Lower lobe of right lung (tissue), 2 donors: ENCODE measurements around the gene CACNA1H. TPM values are rescaled to one million over a fixed set of nuclear protein-coding genes. Genes with fewer than 3 reads are reported as not detected.

Experiments
- ATAC-seq, 2 donors: fragments of 200-7000 bp; cut with Tn5 transposase; one replicate each; pipeline ENCODE4 v1.9.1; 2020 to 2022; ENCODE audit warnings: mild to moderate bottlenecking in 2 of 2, moderate library complexity in 2 of 2
- DNase-seq: peaks from one replicate; pipeline ENCODE4 v3.0.0-alpha.2; 2020
- H3K27ac ChIP-seq: fragments of 200-600 bp; one replicate; pipeline ENCODE4 v1.8.0; 2022
- H3K27me3 ChIP-seq: fragments of 200-600 bp; one replicate; pipeline ENCODE4 v1.8.0; 2022; ENCODE audit warnings: low read depth
- H3K36me3 ChIP-seq: fragments of 200-600 bp; one replicate; pipeline ENCODE4 v1.8.0; 2022; ENCODE audit warnings: mild to moderate bottlenecking
- H3K4me1 ChIP-seq: fragments of 200-600 bp; one replicate; pipeline ENCODE4 v1.8.0; 2022
- H3K4me3 ChIP-seq: fragments of 200-600 bp; one replicate; pipeline ENCODE4 v1.8.0; 2022; ENCODE audit warnings: mild to moderate bottlenecking
- H3K9me3 ChIP-seq: fragments of 200-600 bp; one replicate; pipeline ENCODE4 v1.8.0; 2022
- CTCF ChIP-seq: fragments of 200-600 bp; IDR thresholded peaks from one replicate; pipeline ENCODE4 v1.8.0; 2022; ENCODE audit warnings: antibody characterized with exemption, mild to moderate bottlenecking
- intact Hi-C: fragments of 100-400 bp; cut with DNase I; formaldehyde crosslinking; loops from one replicate; pipeline ENCODE4 v1.11.0; 2022
- total RNA-seq: library from RNA; stranded (reverse); fragmentation: NEBNext Ultra II Directional; extraction: Animal tissue kit (Norgen Biotek cat#: 25700); gene quantifications from one replicate; pipeline ENCODE4 v1.2.1, GENCODE V29; 2021
- donor health status: DM: no; HTN: yes; CAD: no; lungs with severe emphysema.

The CACNA1H gene
- total RNA-seq, 1 donor from 2014 or later, result 8.4 TPM

GRCh38 chr16:1147027-1147426 lies 5.9 kb upstream of the CACNA1H start:
- Histone ChIP-seq H3K27me3 (peaks cover 21% of the 10 kb centered on the region), H3K4me1 (no peaks in the 10 kb centered on the region), H3K36me3 (no peaks in the 10 kb centered on the region), H3K9me3 (no peaks in the 10 kb centered on the region), H3K27ac (no peak overlapping the region), H3K4me3 (no peak overlapping the region)
- intact Hi-C loops, result no loop called here
- DNase-seq (no peak), ATAC-seq (no peak)
- TF ChIP-seq CTCF, result no peak

- DNase-seq, result no peak
- intact Hi-C loops, result no loop called here
- peaks cover 32% of the 10 kb centered on the region for H3K27me3 ChIP-seq
- ATAC-seq, result no peak
- no peak overlapping the region for H3K4me3 ChIP-seq
- no peaks in the 10 kb centered on the region for H3K36me3 ChIP-seq
- H3K9me3 ChIP-seq, result no peaks in the 10 kb centered on the region
- no peak overlapping the region for H3K27ac ChIP-seq
- H3K4me1 ChIP-seq, result peaks cover 1% of the 10 kb centered on the region
- no peak for TF ChIP-seq CTCF
These were observed 3.7 kb upstream of the CACNA1H start for GRCh38 chr16:1149101-1149636.

- Histone ChIP-seq H3K4me3 (no peak overlapping the region), H3K27ac (no peak overlapping the region)
- intact Hi-C loops, result no loop called here
These were observed 2.4 kb upstream of the CACNA1H start for GRCh38 chr16:1150511-1150982.

GRCh38 chr16:1151424-1152122 lies 1.3 kb upstream of the CACNA1H start:
- no peak overlapping the region for H3K4me3 ChIP-seq
- H3K9me3 ChIP-seq, result no peaks in the 10 kb centered on the region
- TF ChIP-seq CTCF, result no peak
- no peak for ATAC-seq
- no peaks in the 10 kb centered on the region for H3K36me3 ChIP-seq
- H3K27me3 ChIP-seq, result peaks cover 43% of the 10 kb centered on the region
- no peak for DNase-seq
- H3K27ac ChIP-seq, result no peak overlapping the region
- H3K4me1 ChIP-seq, result peaks cover 11% of the 10 kb centered on the region
- intact Hi-C loops, result no loop called here

More at GRCh38 chr16:1150511-1150982, 2.4 kb upstream of the CACNA1H start:
- ATAC-seq, result no peak
- TF ChIP-seq CTCF, result no peak
- Histone ChIP-seq H3K36me3 (no peaks in the 10 kb centered on the region), H3K4me1 (peaks cover 11% of the 10 kb centered on the region), H3K9me3 (no peaks in the 10 kb centered on the region), H3K27me3 (peaks cover 38% of the 10 kb centered on the region)
- no peak for DNase-seq

GRCh38 chr16:1152123-1152638 lies 725 bp upstream of the CACNA1H start:
- Histone ChIP-seq H3K27ac (no peak overlapping the region), H3K4me3 (peak overlapping the region; percentile 31), H3K4me1 (peaks cover 11% of the 10 kb centered on the region), H3K27me3 (peaks cover 49% of the 10 kb centered on the region), H3K36me3 (no peaks in the 10 kb centered on the region), H3K9me3 (no peaks in the 10 kb centered on the region)
- intact Hi-C loops, result no loop called here
- no peak for ATAC-seq
- TF ChIP-seq CTCF, result no peak
- no peak for DNase-seq
